Measurements from ENCODE around the gene SH3D21.

The SH3D21 gene

GRCh38 chr1:36309397-36309796 lies 3.2 kb downstream of the SH3D21 start:
- Histone ChIP-seq H2BK120ac (ENCODE audit: low read depth, low read length) (no peak overlapping the region), H3K36me3 (ENCODE audit: control insufficient read depth, insufficient read depth, low read length) (peaks cover 2% of the 10 kb centered on the region), H3K27me3 (ENCODE audit: insufficient read depth, low read length, poor library complexity) (no peaks in the 10 kb centered on the region), H3K27ac (ENCODE audit: low read depth, low read length) (no peak overlapping the region), H3K4me3 (ENCODE audit: low read length) (no peak overlapping the region), H4K5ac (ENCODE audit: low read length) (no peak overlapping the region), H3K4ac (ENCODE audit: low read depth, low read length) (no peak overlapping the region), H2BK5ac (ENCODE audit: low read length) (no peak overlapping the region), H3K23ac (ENCODE audit: low read length) (no peak overlapping the region), H3K79me2 (ENCODE audit: control insufficient read depth, insufficient read depth, low read length) (no peaks in the 10 kb centered on the region), H3K79me1 (ENCODE audit: low read length) (peaks cover 4% of the 10 kb centered on the region), H3K18ac (ENCODE audit: low read length) (no peak overlapping the region), H2AK5ac (ENCODE audit: low read length) (no peak overlapping the region), H4K8ac (ENCODE audit: low read depth, low read length) (no peak overlapping the region), H2BK15ac (replicated peaks; ENCODE audit: low read depth) (no peak overlapping the region), H3K56ac (ENCODE audit: low read length) (no peak overlapping the region), H3K4me1 (ENCODE audit: control insufficient read depth, low read depth, low read length) (peaks cover 5% of the 10 kb centered on the region), H3K4me2 (ENCODE audit: low read length) (no peak overlapping the region), H3K9ac (ENCODE audit: low read length) (no peak overlapping the region)
- no CpG with 5 or more reads among the region's 7 CpGs for WGBS (ENCODE audit: extremely low coverage, insufficient coverage, low lambda C conversion rate)
- DNase-seq, result no peak

- no peak overlapping the region for H4K8ac ChIP-seq (ENCODE audit: low read depth, low read length)
- H3K79me1 ChIP-seq (ENCODE audit: low read length), result no peaks in the 10 kb centered on the region
- H2BK5ac ChIP-seq (ENCODE audit: low read length), result no peak overlapping the region
- no peak overlapping the region for H2BK120ac ChIP-seq (ENCODE audit: low read depth, low read length)
- H3K9ac ChIP-seq (ENCODE audit: low read length), result peak overlapping the region; percentile 79
- H3K4me3 ChIP-seq (ENCODE audit: low read length), result peak overlapping the region; percentile 27
- H2BK15ac ChIP-seq (replicated peaks; ENCODE audit: low read depth), result no peak overlapping the region
- H3K56ac ChIP-seq (ENCODE audit: low read length), result peak overlapping the region; percentile 94
- H2AK5ac ChIP-seq (ENCODE audit: low read length), result no peak overlapping the region
- peak overlapping the region; percentile 32 for H3K27ac ChIP-seq (ENCODE audit: low read depth, low read length)
- H3K27me3 ChIP-seq (ENCODE audit: insufficient read depth, low read length, poor library complexity), result no peaks in the 10 kb centered on the region
- H3K36me3 ChIP-seq (ENCODE audit: control insufficient read depth, insufficient read depth, low read length), result no peaks in the 10 kb centered on the region
- no peaks in the 10 kb centered on the region for H3K79me2 ChIP-seq (ENCODE audit: control insufficient read depth, insufficient read depth, low read length)
- H3K18ac ChIP-seq (ENCODE audit: low read length), result no peak overlapping the region
- H3K4me2 ChIP-seq (ENCODE audit: low read length), result peak overlapping the region; percentile 66
- H4K5ac ChIP-seq (ENCODE audit: low read length), result no peak overlapping the region
- no peak overlapping the region for H3K4ac ChIP-seq (ENCODE audit: low read depth, low read length)
- no peak for DNase-seq
- peaks cover 7% of the 10 kb centered on the region for H3K4me1 ChIP-seq (ENCODE audit: control insufficient read depth, low read depth, low read length)
- no CpG with 5 or more reads among the region's 16 CpGs for WGBS (ENCODE audit: extremely low coverage, insufficient coverage, low lambda C conversion rate)
- peak overlapping the region; percentile 6 for H3K23ac ChIP-seq (ENCODE audit: low read length)
Measured at GRCh38 chr1:36320291-36320761, 14.2 kb downstream of the SH3D21 start.

- Histone ChIP-seq H3K79me2 (ENCODE audit: control insufficient read depth, insufficient read depth, low read length) (no peaks in the 10 kb centered on the region), H2BK5ac (ENCODE audit: low read length) (no peak overlapping the region), H2AK5ac (ENCODE audit: low read length) (no peak overlapping the region), H3K4me2 (ENCODE audit: low read length) (peak overlapping the region; percentile 66), H3K56ac (ENCODE audit: low read length) (peak overlapping the region; percentile 94), H3K23ac (ENCODE audit: low read length) (no peak overlapping the region), H3K27ac (ENCODE audit: low read depth, low read length) (peak overlapping the region; percentile 32), H2BK15ac (replicated peaks; ENCODE audit: low read depth) (no peak overlapping the region), H3K36me3 (ENCODE audit: control insufficient read depth, insufficient read depth, low read length) (no peaks in the 10 kb centered on the region), H3K18ac (ENCODE audit: low read length) (peak overlapping the region; percentile 8), H3K4me1 (ENCODE audit: control insufficient read depth, low read depth, low read length) (peaks cover 7% of the 10 kb centered on the region), H4K8ac (ENCODE audit: low read depth, low read length) (no peak overlapping the region), H2BK120ac (ENCODE audit: low read depth, low read length) (no peak overlapping the region), H3K4me3 (ENCODE audit: low read length) (peak overlapping the region; percentile 27), H4K5ac (ENCODE audit: low read length) (no peak overlapping the region), H3K4ac (ENCODE audit: low read depth, low read length) (no peak overlapping the region), H3K9ac (ENCODE audit: low read length) (peak overlapping the region; percentile 79), H3K27me3 (ENCODE audit: insufficient read depth, low read length, poor library complexity) (no peaks in the 10 kb centered on the region), H3K79me1 (ENCODE audit: low read length) (no peaks in the 10 kb centered on the region)
- DNase-seq, result no peak
- no CpG with 5 or more reads among the region's 23 CpGs for WGBS (ENCODE audit: extremely low coverage, insufficient coverage, low lambda C conversion rate)
Measured at GRCh38 chr1:36320767-36321118, 14.6 kb downstream of the SH3D21 start.

GRCh38 chr1:36321119-36321951 lies 15.2 kb downstream of the SH3D21 start:
- no peak overlapping the region for H3K23ac ChIP-seq (ENCODE audit: low read length)
- H3K79me1 ChIP-seq (ENCODE audit: low read length), result no peaks in the 10 kb centered on the region
- peak overlapping the region; percentile 94 for H3K56ac ChIP-seq (ENCODE audit: low read length)
- H3K9ac ChIP-seq (ENCODE audit: low read length), result peak overlapping the region; percentile 84
- H2BK5ac ChIP-seq (ENCODE audit: low read length), result no peak overlapping the region
- H3K27me3 ChIP-seq (ENCODE audit: insufficient read depth, low read length, poor library complexity), result no peaks in the 10 kb centered on the region
- H2BK15ac ChIP-seq (replicated peaks; ENCODE audit: low read depth), result no peak overlapping the region
- H3K36me3 ChIP-seq (ENCODE audit: control insufficient read depth, insufficient read depth, low read length), result no peaks in the 10 kb centered on the region
- peak overlapping the region; percentile 12 for H3K18ac ChIP-seq (ENCODE audit: low read length)
- H2BK120ac ChIP-seq (ENCODE audit: low read depth, low read length), result no peak overlapping the region
- H4K5ac ChIP-seq (ENCODE audit: low read length), result no peak overlapping the region
- H2AK5ac ChIP-seq (ENCODE audit: low read length), result peak overlapping the region; percentile 62
- H3K4me3 ChIP-seq (ENCODE audit: low read length), result peak overlapping the region; percentile 27
- peak overlapping the region; percentile 32 for H3K27ac ChIP-seq (ENCODE audit: low read depth, low read length)
- peak overlapping the region; percentile 66 for H3K4me2 ChIP-seq (ENCODE audit: low read length)
- no peaks in the 10 kb centered on the region for H3K79me2 ChIP-seq (ENCODE audit: control insufficient read depth, insufficient read depth, low read length)
- H3K4me1 ChIP-seq (ENCODE audit: control insufficient read depth, low read depth, low read length), result peaks cover 7% of the 10 kb centered on the region
- no CpG with 5 or more reads among the region's 59 CpGs for WGBS (ENCODE audit: extremely low coverage, insufficient coverage, low lambda C conversion rate)
- H3K4ac ChIP-seq (ENCODE audit: low read depth, low read length), result no peak overlapping the region
- peak; percentile 96 for DNase-seq
- no peak overlapping the region for H4K8ac ChIP-seq (ENCODE audit: low read depth, low read length)

- DNase-seq, result peak; percentile 51
- Histone ChIP-seq H3K18ac (ENCODE audit: low read length) (peak overlapping the region; percentile 94), H3K79me2 (ENCODE audit: control insufficient read depth, insufficient read depth, low read length) (no peaks in the 10 kb centered on the region), H3K4ac (ENCODE audit: low read depth, low read length) (peak overlapping the region; percentile 67), H3K27me3 (ENCODE audit: insufficient read depth, low read length, poor library complexity) (no peaks in the 10 kb centered on the region), H3K4me3 (ENCODE audit: low read length) (peak overlapping the region; percentile 17), H3K56ac (ENCODE audit: low read length) (peak overlapping the region; percentile 82), H2BK120ac (ENCODE audit: low read depth, low read length) (no peak overlapping the region), H3K27ac (ENCODE audit: low read depth, low read length) (peak overlapping the region; percentile 28), H3K4me1 (ENCODE audit: control insufficient read depth, low read depth, low read length) (peaks cover 7% of the 10 kb centered on the region), H3K9ac (ENCODE audit: low read length) (peak overlapping the region; percentile 84), H3K36me3 (ENCODE audit: control insufficient read depth, insufficient read depth, low read length) (no peaks in the 10 kb centered on the region), H2BK15ac (replicated peaks; ENCODE audit: low read depth) (no peak overlapping the region), H2AK5ac (ENCODE audit: low read length) (peak overlapping the region; percentile 62), H3K23ac (ENCODE audit: low read length) (no peak overlapping the region), H3K79me1 (ENCODE audit: low read length) (no peaks in the 10 kb centered on the region), H3K4me2 (ENCODE audit: low read length) (peak overlapping the region; percentile 53), H2BK5ac (ENCODE audit: low read length) (no peak overlapping the region), H4K5ac (ENCODE audit: low read length) (no peak overlapping the region), H4K8ac (ENCODE audit: low read depth, low read length) (no peak overlapping the region)
- WGBS (ENCODE audit: extremely low coverage, insufficient coverage, low lambda C conversion rate), result no CpG with 5 or more reads among the region's 67 CpGs
Measured at GRCh38 chr1:36322041-36322785, 16.0 kb downstream of the SH3D21 start.
